Measurements from ENCODE around the gene LAMA3.

The LAMA3 gene

GRCh38 chr18:23684515-23685197, 4.6 kb upstream of the LAMA3 start:
- Histone ChIP-seq H3K4me3 (ENCODE audit: low read length, poor library complexity, severe bottlenecking) (no peak overlapping the region), H3K27me3 (ENCODE audit: insufficient read depth, low read length, poor library complexity, severe bottlenecking) (no peaks in the 10 kb centered on the region), H3K79me2 (ENCODE audit: insufficient read depth, low read length) (no peaks in the 10 kb centered on the region), H3K9me2 (replicated peaks; ENCODE audit: low read depth, low read length) (no peaks in the 10 kb centered on the region), H4K20me1 (ENCODE audit: insufficient read depth, low read length, poor library complexity, severe bottlenecking) (no peaks in the 10 kb centered on the region), H3K9me3 (ENCODE audit: insufficient read depth, low read depth, low read length) (no peaks in the 10 kb centered on the region), H3F3A (ENCODE audit: low read depth) (no peaks in the 10 kb centered on the region), H3K4me1 (ENCODE audit: insufficient read depth, low read length, poor library complexity, severe bottlenecking) (no peaks in the 10 kb centered on the region), H2AFZ (ENCODE audit: low read length) (no peak overlapping the region), H3K4me2 (ENCODE audit: low read depth, low read length, poor library complexity, severe bottlenecking) (no peak overlapping the region), H3K36me3 (ENCODE audit: insufficient read depth, low read length) (no peaks in the 10 kb centered on the region), H3K9ac (ENCODE audit: low read depth, low read length, poor library complexity, severe bottlenecking) (no peak overlapping the region)
- no peak for TF ChIP-seq CTCF (conservative IDR thresholded peaks at IDR 0.05; ENCODE audit: low read length)
- no peak for TF ChIP-seq EZH2phosphoT487 (IDR thresholded peaks at IDR 0.05; ENCODE audit: borderline replicate concordance)

- no peaks in the 10 kb centered on the region for H4K20me1 ChIP-seq (ENCODE audit: insufficient read depth, low read length, poor library complexity, severe bottlenecking)
- H3K4me3 ChIP-seq (ENCODE audit: low read length, poor library complexity, severe bottlenecking) = no peak overlapping the region
- no peaks in the 10 kb centered on the region for H3K9me3 ChIP-seq (ENCODE audit: insufficient read depth, low read depth, low read length)
- no peaks in the 10 kb centered on the region for H3K79me2 ChIP-seq (ENCODE audit: insufficient read depth, low read length)
- H2AFZ ChIP-seq (ENCODE audit: low read length) = no peak overlapping the region
- H3K4me2 ChIP-seq (ENCODE audit: low read depth, low read length, poor library complexity, severe bottlenecking) = no peak overlapping the region
- H3K9ac ChIP-seq (ENCODE audit: low read depth, low read length, poor library complexity, severe bottlenecking) = no peak overlapping the region
- H3K36me3 ChIP-seq (ENCODE audit: insufficient read depth, low read length) = no peaks in the 10 kb centered on the region
- TF ChIP-seq EZH2phosphoT487 (IDR thresholded peaks at IDR 0.05; ENCODE audit: borderline replicate concordance) (no peak), CTCF (conservative IDR thresholded peaks at IDR 0.05; ENCODE audit: low read length) (no peak)
- no peaks in the 10 kb centered on the region for H3F3A ChIP-seq (ENCODE audit: low read depth)
- no peaks in the 10 kb centered on the region for H3K4me1 ChIP-seq (ENCODE audit: insufficient read depth, low read length, poor library complexity, severe bottlenecking)
- H3K27me3 ChIP-seq (ENCODE audit: insufficient read depth, low read length, poor library complexity, severe bottlenecking) = no peaks in the 10 kb centered on the region
- no peaks in the 10 kb centered on the region for H3K9me2 ChIP-seq (replicated peaks; ENCODE audit: low read depth, low read length)
These were observed 725 bp upstream of the LAMA3 start for GRCh38 chr18:23688528-23688927.

GRCh38 chr18:23689616-23690504, 607 bp downstream of the LAMA3 start:
- TF ChIP-seq EZH2phosphoT487 (IDR thresholded peaks at IDR 0.05; ENCODE audit: borderline replicate concordance) = no peak
- no peak for TF ChIP-seq CTCF (conservative IDR thresholded peaks at IDR 0.05; ENCODE audit: low read length)
- no peaks in the 10 kb centered on the region for H3K9me3 ChIP-seq (ENCODE audit: insufficient read depth, low read depth, low read length)
- H3F3A ChIP-seq (ENCODE audit: low read depth) = no peaks in the 10 kb centered on the region
- H3K4me1 ChIP-seq (ENCODE audit: insufficient read depth, low read length, poor library complexity, severe bottlenecking) = peaks cover 6% of the 10 kb centered on the region
- H3K79me2 ChIP-seq (ENCODE audit: insufficient read depth, low read length) = no peaks in the 10 kb centered on the region
- H3K4me2 ChIP-seq (ENCODE audit: low read depth, low read length, poor library complexity, severe bottlenecking) = no peak overlapping the region
- no peaks in the 10 kb centered on the region for H3K36me3 ChIP-seq (ENCODE audit: insufficient read depth, low read length)
- H2AFZ ChIP-seq (ENCODE audit: low read length) = no peak overlapping the region
- no peaks in the 10 kb centered on the region for H3K27me3 ChIP-seq (ENCODE audit: insufficient read depth, low read length, poor library complexity, severe bottlenecking)
- no peak overlapping the region for H3K9ac ChIP-seq (ENCODE audit: low read depth, low read length, poor library complexity, severe bottlenecking)
- H4K20me1 ChIP-seq (ENCODE audit: insufficient read depth, low read length, poor library complexity, severe bottlenecking) = no peaks in the 10 kb centered on the region
- H3K9me2 ChIP-seq (replicated peaks; ENCODE audit: low read depth, low read length) = no peaks in the 10 kb centered on the region
- H3K4me3 ChIP-seq (ENCODE audit: low read length, poor library complexity, severe bottlenecking) = no peak overlapping the region

Measured in Loucy (cell line).